ENCODE data around the gene TAC4.

Gene TAC4

GRCh38 chr17:49848019-49848473 is at the start of gene TAC4:
Gene TAC4, minus strand, starts transcription at chr17:49848069. Its CDS starts 52 bp downstream, at chr17:49848017.
- Histone ChIP-seq H3K4me3 (ENCODE audit: low read depth, low read length) (no peak within 1 kb of the TSS), H3K9ac (ENCODE audit: low read depth, low read length) (no peak within 1 kb of the TSS), H3K36me3 (ENCODE audit: control insufficient read depth, insufficient read depth, low read length) (peaks cover 8% of the 10 kb centered on the region), H3K27me3 (ENCODE audit: control insufficient read depth, insufficient read depth, low read length) (peaks cover 30% of the 10 kb centered on the region), H3K4me1 (ENCODE audit: control insufficient read depth, insufficient read depth, low read length) (peaks cover 10% of the 10 kb centered on the region), H3K9me3 (ENCODE audit: control insufficient read depth, insufficient read depth, low read length) (no peaks in the 10 kb centered on the region)

GRCh38 chr17:49896860-49897259 is 49.0 kb upstream of the TAC4 start:
- Histone ChIP-seq H3K4me1 (ENCODE audit: control insufficient read depth, insufficient read depth, low read length) (peaks cover 6% of the 10 kb centered on the region), H3K27me3 (ENCODE audit: control insufficient read depth, insufficient read depth, low read length) (peaks cover 44% of the 10 kb centered on the region), H3K4me3 (ENCODE audit: low read depth, low read length) (no peak overlapping the region)

DNA sequence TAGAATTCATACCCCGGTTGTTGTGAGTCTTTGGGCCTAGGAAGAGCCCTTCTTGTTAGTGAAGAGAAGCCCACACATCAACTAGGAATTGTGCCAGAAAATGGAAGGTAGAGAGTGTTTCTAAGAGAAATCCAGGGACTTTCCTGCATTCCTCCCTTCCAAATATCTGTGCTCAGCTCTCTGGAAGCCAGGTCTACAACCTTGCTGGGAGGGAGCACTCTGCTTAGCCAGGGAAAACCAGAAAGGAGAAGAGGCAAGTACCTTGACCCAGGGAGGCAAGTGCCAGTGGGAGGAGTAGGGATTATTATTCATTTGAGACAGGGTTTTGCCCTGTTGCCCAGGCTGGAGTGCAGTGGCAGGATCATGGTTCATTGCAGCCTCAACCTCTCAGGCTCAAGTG is 48.4 kb upstream of the TAC4 start:
- no peak overlapping the region for H3K9ac ChIP-seq (ENCODE audit: low read depth, low read length)
- H3K27me3 ChIP-seq (ENCODE audit: control insufficient read depth, insufficient read depth, low read length): peaks cover 44% of the 10 kb centered on the region
- H3K9me3 ChIP-seq (ENCODE audit: control insufficient read depth, insufficient read depth, low read length): no peaks in the 10 kb centered on the region
- H3K36me3 ChIP-seq (ENCODE audit: control insufficient read depth, insufficient read depth, low read length): no peaks in the 10 kb centered on the region
- no peak overlapping the region for H3K4me3 ChIP-seq (ENCODE audit: low read depth, low read length)
- peaks cover 4% of the 10 kb centered on the region for H3K4me1 ChIP-seq (ENCODE audit: control insufficient read depth, insufficient read depth, low read length)

More at GRCh38 chr17:49896860-49897259, 49.0 kb upstream of the TAC4 start:
- Histone ChIP-seq H3K9ac (ENCODE audit: low read depth, low read length) (no peak overlapping the region), H3K9me3 (ENCODE audit: control insufficient read depth, insufficient read depth, low read length) (no peaks in the 10 kb centered on the region), H3K36me3 (ENCODE audit: control insufficient read depth, insufficient read depth, low read length) (no peaks in the 10 kb centered on the region)

- Histone ChIP-seq H3K9ac (ENCODE audit: low read depth, low read length) (no peak overlapping the region), H3K27me3 (ENCODE audit: control insufficient read depth, insufficient read depth, low read length) (peaks cover 44% of the 10 kb centered on the region), H3K9me3 (ENCODE audit: control insufficient read depth, insufficient read depth, low read length) (no peaks in the 10 kb centered on the region), H3K4me3 (ENCODE audit: low read depth, low read length) (no peak overlapping the region), H3K36me3 (ENCODE audit: control insufficient read depth, insufficient read depth, low read length) (no peaks in the 10 kb centered on the region), H3K4me1 (ENCODE audit: control insufficient read depth, insufficient read depth, low read length) (peaks cover 4% of the 10 kb centered on the region)
These were observed 47.9 kb upstream of the TAC4 start for GRCh38 chr17:49895812-49896211.

DNA sequence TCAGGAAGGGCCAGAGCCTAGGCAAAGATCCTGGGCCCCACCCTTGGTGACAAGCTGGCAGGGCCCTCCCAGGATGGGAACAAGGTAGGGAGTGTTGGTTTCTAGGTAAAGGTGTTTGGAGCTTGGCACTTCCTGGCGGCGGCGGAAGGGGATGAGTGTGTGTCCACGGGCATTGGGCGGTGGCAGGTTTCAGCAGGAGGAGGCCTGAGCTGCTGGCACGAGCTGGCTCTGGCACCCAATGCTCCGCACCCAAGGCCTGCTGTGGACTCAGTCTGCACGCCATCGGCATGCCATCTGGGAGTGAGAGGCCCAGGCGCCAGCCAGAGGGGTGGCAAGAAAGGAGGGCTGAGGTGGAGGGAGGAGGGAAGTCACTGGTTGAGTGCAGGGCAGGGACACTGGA is 46.9 kb upstream of the TAC4 start:
- Histone ChIP-seq H3K9me3 (ENCODE audit: control insufficient read depth, insufficient read depth, low read length) (no peaks in the 10 kb centered on the region), H3K27me3 (ENCODE audit: control insufficient read depth, insufficient read depth, low read length) (peaks cover 46% of the 10 kb centered on the region), H3K4me3 (ENCODE audit: low read depth, low read length) (no peak overlapping the region), H3K4me1 (ENCODE audit: control insufficient read depth, insufficient read depth, low read length) (peaks cover 7% of the 10 kb centered on the region), H3K9ac (ENCODE audit: low read depth, low read length) (no peak overlapping the region), H3K36me3 (ENCODE audit: control insufficient read depth, insufficient read depth, low read length) (no peaks in the 10 kb centered on the region)

DNA sequence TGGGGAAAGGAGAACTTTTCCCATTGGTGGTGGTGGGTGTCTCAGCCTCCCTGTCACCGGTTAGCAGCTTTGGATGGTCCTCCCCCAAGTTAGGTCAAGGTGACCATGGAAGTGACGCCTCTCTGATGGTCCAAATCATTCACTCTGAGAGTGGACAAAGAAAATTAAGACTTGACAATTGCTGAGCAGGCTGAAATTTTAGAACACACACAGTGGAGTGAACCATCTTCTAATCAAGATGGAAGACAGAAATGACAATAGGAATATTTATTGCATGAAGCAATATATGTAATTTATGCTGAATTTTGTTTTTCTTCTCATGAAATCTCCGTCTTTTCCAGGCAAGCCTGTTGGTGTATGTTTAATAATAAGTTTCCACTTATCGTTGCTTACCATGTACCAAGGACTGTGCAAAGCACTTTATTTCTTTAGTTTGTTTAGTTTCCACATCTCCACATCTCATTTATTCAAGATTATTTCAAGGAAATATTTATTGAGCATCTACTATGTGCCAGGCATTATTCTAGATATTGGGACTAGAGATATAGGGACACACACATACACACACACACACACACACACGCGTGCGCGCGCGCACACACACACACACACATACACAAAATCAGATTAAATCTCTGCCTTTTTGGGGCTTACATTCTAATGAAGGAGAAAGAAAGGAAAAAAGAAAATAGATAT is 44.0 kb upstream of the TAC4 start:
- Histone ChIP-seq H3K9me3 (ENCODE audit: control insufficient read depth, insufficient read depth, low read length) (no peaks in the 10 kb centered on the region), H3K36me3 (ENCODE audit: control insufficient read depth, insufficient read depth, low read length) (no peaks in the 10 kb centered on the region), H3K4me1 (ENCODE audit: control insufficient read depth, insufficient read depth, low read length) (peaks cover 10% of the 10 kb centered on the region), H3K4me3 (ENCODE audit: low read depth, low read length) (no peak overlapping the region), H3K27me3 (ENCODE audit: control insufficient read depth, insufficient read depth, low read length) (peaks cover 47% of the 10 kb centered on the region), H3K9ac (ENCODE audit: low read depth, low read length) (no peak overlapping the region)

DNA sequence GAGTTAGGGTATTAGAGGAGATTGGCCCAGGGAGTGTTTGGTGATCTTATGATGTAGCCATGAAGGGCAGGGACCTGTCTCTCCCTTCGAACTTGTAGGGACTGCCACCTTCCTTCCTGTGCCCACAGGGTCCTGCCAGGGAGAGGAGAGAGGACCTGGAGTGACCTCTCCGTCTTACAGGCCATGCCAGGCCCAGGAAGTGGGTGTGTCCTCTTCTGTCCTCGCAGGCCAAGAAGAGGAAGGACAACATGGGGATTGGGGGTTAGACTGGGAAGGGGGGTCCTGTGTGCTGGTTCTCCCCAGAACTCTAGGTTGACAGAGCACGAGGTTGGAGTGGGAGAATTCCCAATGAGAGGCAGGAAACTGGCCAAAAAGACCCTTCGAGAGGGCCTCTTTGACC is 43.4 kb upstream of the TAC4 start:
- peaks cover 10% of the 10 kb centered on the region for H3K4me1 ChIP-seq (ENCODE audit: control insufficient read depth, insufficient read depth, low read length)
- no peaks in the 10 kb centered on the region for H3K36me3 ChIP-seq (ENCODE audit: control insufficient read depth, insufficient read depth, low read length)
- no peaks in the 10 kb centered on the region for H3K9me3 ChIP-seq (ENCODE audit: control insufficient read depth, insufficient read depth, low read length)
- H3K4me3 ChIP-seq (ENCODE audit: low read depth, low read length): no peak overlapping the region
- no peak overlapping the region for H3K9ac ChIP-seq (ENCODE audit: low read depth, low read length)
- peaks cover 49% of the 10 kb centered on the region for H3K27me3 ChIP-seq (ENCODE audit: control insufficient read depth, insufficient read depth, low read length)

GRCh38 chr17:49890852-49891251 is 43.0 kb upstream of the TAC4 start:
- no peak overlapping the region for H3K9ac ChIP-seq (ENCODE audit: low read depth, low read length)
- H3K4me1 ChIP-seq (ENCODE audit: control insufficient read depth, insufficient read depth, low read length): peaks cover 10% of the 10 kb centered on the region
- H3K4me3 ChIP-seq (ENCODE audit: low read depth, low read length): peak overlapping the region; percentile 22
- H3K27me3 ChIP-seq (ENCODE audit: control insufficient read depth, insufficient read depth, low read length): peaks cover 49% of the 10 kb centered on the region
- no peaks in the 10 kb centered on the region for H3K36me3 ChIP-seq (ENCODE audit: control insufficient read depth, insufficient read depth, low read length)
- H3K9me3 ChIP-seq (ENCODE audit: control insufficient read depth, insufficient read depth, low read length): no peaks in the 10 kb centered on the region

- Histone ChIP-seq H3K4me1 (ENCODE audit: control insufficient read depth, insufficient read depth, low read length) (peaks cover 10% of the 10 kb centered on the region), H3K9me3 (ENCODE audit: control insufficient read depth, insufficient read depth, low read length) (no peaks in the 10 kb centered on the region), H3K36me3 (ENCODE audit: control insufficient read depth, insufficient read depth, low read length) (no peaks in the 10 kb centered on the region), H3K27me3 (ENCODE audit: control insufficient read depth, insufficient read depth, low read length) (peaks cover 49% of the 10 kb centered on the region), H3K4me3 (ENCODE audit: low read depth, low read length) (peak overlapping the region; percentile 22), H3K9ac (ENCODE audit: low read depth, low read length) (no peak overlapping the region)
These were observed 42.4 kb upstream of the TAC4 start for GRCh38 chr17:49890077-49890821.

DNA sequence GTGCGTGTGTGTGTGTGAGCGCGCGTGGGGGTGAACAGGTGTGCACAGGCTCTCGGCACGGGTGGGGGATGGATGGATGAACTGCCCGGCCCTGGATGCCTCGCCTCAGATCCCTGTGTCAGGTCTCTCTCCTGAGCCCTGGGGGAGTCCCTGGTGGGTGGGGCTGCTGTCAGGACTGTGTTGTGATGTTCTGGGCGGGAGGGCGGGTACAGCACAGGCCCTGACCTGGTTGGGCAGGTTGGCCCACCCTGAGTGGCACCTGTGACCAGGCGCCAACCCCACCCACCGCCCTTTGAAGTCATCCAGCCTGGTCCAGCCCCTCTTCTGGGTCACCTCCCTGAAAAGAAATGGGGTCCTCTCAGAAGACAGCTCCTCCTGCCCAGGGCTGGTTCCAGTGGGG is 41.6 kb upstream of the TAC4 start:
- no peaks in the 10 kb centered on the region for H3K36me3 ChIP-seq (ENCODE audit: control insufficient read depth, insufficient read depth, low read length)
- H3K4me1 ChIP-seq (ENCODE audit: control insufficient read depth, insufficient read depth, low read length): peaks cover 10% of the 10 kb centered on the region
- H3K27me3 ChIP-seq (ENCODE audit: control insufficient read depth, insufficient read depth, low read length): peaks cover 46% of the 10 kb centered on the region
- H3K9ac ChIP-seq (ENCODE audit: low read depth, low read length): no peak overlapping the region
- no peak overlapping the region for H3K4me3 ChIP-seq (ENCODE audit: low read depth, low read length)
- H3K9me3 ChIP-seq (ENCODE audit: control insufficient read depth, insufficient read depth, low read length): no peaks in the 10 kb centered on the region

- no peaks in the 10 kb centered on the region for H3K36me3 ChIP-seq (ENCODE audit: control insufficient read depth, insufficient read depth, low read length)
- H3K4me1 ChIP-seq (ENCODE audit: control insufficient read depth, insufficient read depth, low read length): peaks cover 10% of the 10 kb centered on the region
- peaks cover 38% of the 10 kb centered on the region for H3K27me3 ChIP-seq (ENCODE audit: control insufficient read depth, insufficient read depth, low read length)
These were observed 40.0 kb upstream of the TAC4 start for GRCh38 chr17:49887744-49888360.

More at GRCh38 chr17:49887744-49888360, 40.0 kb upstream of the TAC4 start:
- H3K9me3 ChIP-seq (ENCODE audit: control insufficient read depth, insufficient read depth, low read length): no peaks in the 10 kb centered on the region
- no peak overlapping the region for H3K4me3 ChIP-seq (ENCODE audit: low read depth, low read length)
- H3K9ac ChIP-seq (ENCODE audit: low read depth, low read length): no peak overlapping the region

Measured in iPS-15b (cell line).